IPS-20b (cell line): ENCODE measurements around the gene USH1G.

Experiments
- H3K27ac ChIP-seq: one replicate; pipeline ENCODE4 v1.5.1; 2013; ENCODE audit warnings: low read length
- H3K27me3 ChIP-seq: 2 replicates; pipeline ENCODE4 v1.6.1; 2013; ENCODE audit warnings: mild to moderate bottlenecking, low read length, inconsistent platforms; ENCODE audit not compliant: insufficient read depth
- H3K36me3 ChIP-seq: 2 replicates; pipeline ENCODE4 v1.6.1; 2013; ENCODE audit warnings: low read depth, mild to moderate bottlenecking, inconsistent platforms, low read length, moderate library complexity; ENCODE audit not compliant: insufficient read depth
- H3K4me1 ChIP-seq: 2 replicates; pipeline ENCODE4 v1.6.1; 2013; ENCODE audit warnings: mild to moderate bottlenecking, control low read depth, inconsistent platforms, low read length, moderate library complexity; ENCODE audit not compliant: insufficient read depth
- H3K4me3 ChIP-seq: 2 replicates; pipeline ENCODE4 v1.5.1; 2013; ENCODE audit warnings: mild to moderate bottlenecking, low read length, inconsistent platforms
- H3K9ac ChIP-seq: 2 replicates; pipeline ENCODE4 v1.6.1; 2013; ENCODE audit warnings: low read depth, mild to moderate bottlenecking, inconsistent platforms, low read length, moderate library complexity
- H3K9me3 ChIP-seq: 2 replicates; pipeline ENCODE4 v1.6.1; 2013; ENCODE audit warnings: mild to moderate bottlenecking, low read depth, low read length, inconsistent platforms; ENCODE audit not compliant: insufficient read depth

Gene USH1G

DNA sequence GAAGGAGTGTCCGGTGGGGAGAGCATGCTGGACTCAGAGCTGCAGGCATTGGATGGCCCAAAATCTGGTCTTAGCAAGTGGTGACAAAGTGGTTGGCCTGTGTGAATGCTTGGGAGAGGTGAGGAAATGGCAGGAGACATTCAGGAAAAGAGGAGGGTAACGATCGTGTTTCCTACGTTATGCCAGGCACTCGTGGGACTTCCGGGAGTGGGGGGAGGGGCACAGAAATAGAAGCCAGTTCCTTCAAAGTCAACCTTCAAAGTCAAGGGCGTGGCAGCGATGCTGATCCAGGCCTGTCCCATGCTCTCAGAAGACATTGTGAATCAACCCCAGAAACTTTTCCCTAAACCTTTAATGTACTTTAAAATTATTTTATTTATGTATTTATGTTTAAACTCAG, 16.5 kb upstream of the USH1G start:
- Histone ChIP-seq H3K9ac (no peak overlapping the region), H3K9me3 (no peaks in the 10 kb centered on the region), H3K27ac (no peak overlapping the region), H3K27me3 (peaks cover 70% of the 10 kb centered on the region), H3K4me1 (no peaks in the 10 kb centered on the region; the same call in 1 of the 2 replicates), H3K4me3 (no peak overlapping the region), H3K36me3 (no peaks in the 10 kb centered on the region)

DNA sequence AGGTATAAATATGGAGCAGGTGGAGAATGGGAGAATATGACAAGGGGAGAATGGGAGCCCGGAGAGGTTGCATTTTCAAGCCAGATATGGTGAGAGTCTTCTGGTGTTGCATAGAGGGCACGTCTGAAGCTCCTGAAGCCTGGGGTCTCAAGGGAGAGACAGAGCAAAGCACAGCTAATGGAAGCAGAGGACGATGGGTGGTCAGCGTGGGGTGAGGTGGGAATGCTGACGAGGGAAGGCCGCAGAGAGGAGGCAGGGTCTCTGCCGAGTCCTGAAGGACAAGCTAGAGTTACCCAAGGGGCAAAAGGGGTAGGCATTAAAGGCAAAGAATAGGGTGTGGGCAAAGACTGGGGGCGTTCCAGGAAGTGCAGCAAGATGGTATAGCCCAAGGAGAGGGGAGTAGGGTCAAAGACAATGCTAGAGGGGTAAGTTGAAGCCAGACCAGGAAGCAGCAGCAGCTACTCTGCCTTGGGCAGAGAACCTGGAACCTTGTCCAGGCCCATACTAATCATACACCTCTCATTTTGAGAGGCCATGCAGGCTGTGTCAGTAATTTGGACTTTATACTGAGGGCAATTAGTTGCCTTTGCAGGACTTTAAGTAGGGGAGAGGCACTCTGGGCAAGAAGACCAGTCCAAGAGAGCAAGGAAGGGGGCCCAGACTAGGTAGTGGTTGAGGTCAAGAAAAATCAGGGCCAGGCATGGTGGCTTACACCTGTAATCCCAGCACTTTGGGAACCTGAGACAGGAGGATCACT, 15.3 kb upstream of the USH1G start:
- Histone ChIP-seq H3K36me3 (no peaks in the 10 kb centered on the region), H3K27me3 (peaks cover 82% of the 10 kb centered on the region), H3K9ac (no peak overlapping the region), H3K4me1 (no peaks in the 10 kb centered on the region), H3K4me3 (no peak overlapping the region), H3K9me3 (no peaks in the 10 kb centered on the region), H3K27ac (no peak overlapping the region)

DNA sequence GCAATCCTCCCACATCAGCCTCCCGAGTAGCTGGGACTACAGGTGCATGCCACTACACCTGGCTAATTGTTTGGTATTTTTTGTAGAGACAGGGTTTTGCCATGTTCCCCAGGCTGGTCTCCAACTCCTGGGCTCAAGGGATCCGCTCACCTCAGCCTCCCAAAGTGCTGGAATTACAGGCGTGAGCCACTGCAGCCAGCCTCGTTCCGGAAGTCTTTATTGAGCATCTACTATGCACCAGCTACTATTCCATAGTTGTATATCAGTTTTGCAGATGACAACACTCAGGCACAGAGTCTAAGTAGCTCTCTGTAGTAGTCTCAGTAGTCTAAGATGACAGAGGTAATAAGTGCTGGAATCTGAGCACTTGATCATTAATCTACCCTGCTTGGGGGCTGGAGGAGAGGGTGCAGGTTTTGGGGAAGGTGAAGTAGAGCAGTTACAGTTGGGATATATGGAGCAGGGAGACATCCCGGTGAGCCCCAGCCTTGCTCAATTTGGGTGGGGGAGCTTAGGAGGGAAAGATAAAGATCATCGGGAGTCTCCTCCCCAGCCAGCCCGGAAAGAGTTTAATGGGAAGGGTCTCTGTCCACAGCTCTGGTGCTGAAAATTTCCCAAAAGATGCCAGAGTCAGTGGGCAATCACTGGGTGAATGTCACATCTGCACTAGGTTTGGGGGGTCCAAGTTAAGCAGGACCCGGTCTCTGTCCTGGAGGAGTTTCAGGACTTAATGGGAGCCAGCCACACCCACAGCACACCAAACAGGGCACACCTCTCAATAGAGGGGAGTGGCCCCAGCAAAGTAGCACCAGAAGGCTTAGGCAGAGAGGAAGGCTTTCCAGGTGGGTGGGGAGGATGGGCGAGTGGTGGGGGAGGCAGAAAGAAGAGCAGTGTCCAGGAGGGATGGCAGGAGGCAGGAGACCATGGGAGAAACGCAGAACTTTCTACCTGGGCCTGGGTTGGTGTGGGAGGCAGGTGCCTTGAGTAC, 14.3 kb upstream of the USH1G start:
- no peaks in the 10 kb centered on the region for H3K36me3 ChIP-seq
- H3K27me3 ChIP-seq = peaks cover 92% of the 10 kb centered on the region

DNA sequence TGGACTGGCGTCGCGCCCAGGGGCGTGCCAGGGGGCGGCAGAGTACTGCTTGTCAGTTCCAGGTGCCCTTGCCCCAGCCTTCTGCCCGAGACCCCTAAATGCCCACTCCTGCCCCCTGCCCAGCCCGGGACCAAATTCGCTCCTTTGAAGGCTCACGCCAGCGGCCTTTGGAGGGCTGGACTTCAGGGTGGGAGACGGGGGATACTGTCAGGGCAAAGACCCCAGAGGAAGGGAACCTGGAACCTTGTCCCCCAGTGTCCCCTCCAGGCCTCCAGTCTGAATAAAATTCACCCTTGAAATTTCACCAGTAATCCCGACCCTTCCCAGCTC, 13.4 kb upstream of the USH1G start:
- H3K9ac ChIP-seq = no peak overlapping the region
- H3K27ac ChIP-seq = no peak overlapping the region
- no peaks in the 10 kb centered on the region for H3K9me3 ChIP-seq
- peaks cover 96% of the 10 kb centered on the region for H3K27me3 ChIP-seq
- H3K4me3 ChIP-seq = no peak overlapping the region
- no peaks in the 10 kb centered on the region for H3K36me3 ChIP-seq
- H3K4me1 ChIP-seq = no peaks in the 10 kb centered on the region

More for the DNA sequence above, 14.3 kb upstream of the USH1G start:
- Histone ChIP-seq H3K4me1 (no peaks in the 10 kb centered on the region), H3K4me3 (no peak overlapping the region), H3K27ac (no peak overlapping the region), H3K9ac (no peak overlapping the region), H3K9me3 (no peaks in the 10 kb centered on the region)

DNA sequence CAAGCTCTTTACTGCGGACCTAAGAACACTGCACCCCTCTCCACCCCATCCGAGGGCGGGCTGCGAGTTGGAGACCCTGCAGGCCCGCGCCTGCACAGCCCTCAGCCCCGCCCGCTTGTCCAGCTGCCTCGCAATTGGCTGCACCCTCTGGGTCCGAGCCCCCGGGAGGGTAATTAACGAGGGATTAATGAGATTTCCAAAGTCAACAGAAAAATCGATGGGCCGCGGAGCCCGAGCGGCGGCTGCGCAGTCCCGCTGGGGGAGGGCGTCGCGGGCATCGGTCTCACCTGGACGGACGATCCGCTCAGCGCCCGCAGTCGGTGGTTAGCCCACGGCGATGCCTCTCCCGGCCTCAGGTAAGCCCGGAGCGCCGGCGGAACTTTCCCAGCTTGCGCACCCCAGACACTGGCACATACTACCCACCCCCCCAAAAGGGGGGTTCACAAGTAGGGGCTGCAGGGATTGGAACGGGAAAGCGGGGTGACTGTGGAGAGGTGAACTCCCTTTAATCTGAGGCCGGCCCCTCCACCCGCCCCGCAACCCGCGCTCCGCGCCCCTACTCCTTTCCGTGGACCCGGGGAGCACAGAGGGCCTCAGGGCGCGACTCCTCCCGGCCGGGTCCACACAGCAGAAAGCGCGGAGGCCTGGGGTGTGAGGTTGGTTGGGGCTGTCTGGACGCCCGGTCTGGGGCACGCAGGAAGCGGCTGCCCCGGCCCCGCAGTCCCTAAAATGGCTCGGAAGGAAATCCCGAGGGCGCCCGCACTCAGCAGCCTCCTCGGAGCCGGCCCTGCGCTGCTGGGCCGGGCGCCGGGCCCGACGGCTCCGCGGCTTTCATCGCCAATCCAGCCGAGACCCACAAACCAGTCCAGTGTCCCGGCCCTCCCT, 12.8 kb upstream of the USH1G start, which contains the start of gene OTOP3:
OTOP3 (plus strand) TSS at position 314 of the 885 bp plus-strand sequence; CDS start at position 338, 24 bp downstream.
- no peak within 1 kb of the TSS for H3K27ac ChIP-seq
- no peaks in the 10 kb centered on the region for H3K4me1 ChIP-seq
- H3K27me3 ChIP-seq = peaks cover 96% of the 10 kb centered on the region
- H3K36me3 ChIP-seq = no peaks in the 10 kb centered on the region
- peak within 1 kb of the TSS; percentile 55; the same call in 1 of the 2 replicates for H3K4me3 ChIP-seq
- no peak within 1 kb of the TSS for H3K9ac ChIP-seq
- H3K9me3 ChIP-seq = no peaks in the 10 kb centered on the region

DNA sequence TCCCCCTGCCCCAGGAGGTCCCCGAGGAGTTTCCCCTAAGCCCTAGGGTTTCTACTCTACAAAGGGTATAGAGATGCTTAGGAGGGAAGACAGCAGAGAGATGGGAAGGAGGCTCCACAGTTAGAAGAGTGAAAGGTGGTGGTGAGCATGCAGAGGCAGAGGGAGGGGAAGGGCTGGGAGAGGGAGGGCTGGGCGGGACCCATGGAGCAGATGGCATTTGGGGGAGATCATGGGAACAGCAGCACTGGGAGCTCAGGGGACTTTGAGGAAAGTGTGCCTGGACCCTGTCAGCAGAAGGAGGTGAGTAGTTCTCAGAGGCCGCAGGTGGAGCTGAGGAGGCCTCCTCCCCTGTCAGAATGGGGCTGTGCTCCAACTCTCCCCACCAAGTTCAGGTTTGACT, 12.0 kb upstream of the USH1G start:
- Histone ChIP-seq H3K9ac (no peak overlapping the region), H3K9me3 (no peaks in the 10 kb centered on the region), H3K27ac (no peak overlapping the region), H3K27me3 (peaks cover 95% of the 10 kb centered on the region), H3K4me1 (no peaks in the 10 kb centered on the region), H3K4me3 (peak overlapping the region; percentile 55; the same call in 1 of the 2 replicates), H3K36me3 (no peaks in the 10 kb centered on the region)

DNA sequence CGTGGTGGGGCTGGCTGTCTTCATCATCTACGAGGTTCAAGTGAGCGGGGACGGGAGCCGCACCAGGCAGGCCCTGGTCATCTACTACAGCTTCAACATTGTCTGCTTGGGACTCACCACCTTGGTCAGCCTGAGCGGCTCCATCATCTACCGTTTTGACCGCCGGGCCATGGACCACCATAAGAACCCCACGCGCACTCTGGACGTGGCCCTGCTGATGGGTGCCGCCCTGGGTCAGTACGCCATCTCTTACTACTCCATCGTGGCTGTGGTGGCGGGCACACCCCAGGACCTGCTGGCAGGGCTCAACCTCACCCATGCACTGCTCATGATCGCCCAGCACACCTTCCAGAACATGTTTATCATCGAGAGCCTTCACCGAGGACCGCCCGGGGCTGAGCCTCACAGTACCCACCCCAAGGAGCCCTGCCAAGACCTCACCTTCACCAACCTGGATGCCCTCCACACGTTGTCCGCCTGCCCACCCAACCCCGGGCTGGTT, 7.5 kb upstream of the USH1G start:
- Histone ChIP-seq H3K4me3 (no peak overlapping the region), H3K4me1 (no peaks in the 10 kb centered on the region), H3K27me3 (peaks cover 92% of the 10 kb centered on the region), H3K36me3 (no peaks in the 10 kb centered on the region), H3K9me3 (no peaks in the 10 kb centered on the region), H3K27ac (no peak overlapping the region), H3K9ac (no peak overlapping the region)

DNA sequence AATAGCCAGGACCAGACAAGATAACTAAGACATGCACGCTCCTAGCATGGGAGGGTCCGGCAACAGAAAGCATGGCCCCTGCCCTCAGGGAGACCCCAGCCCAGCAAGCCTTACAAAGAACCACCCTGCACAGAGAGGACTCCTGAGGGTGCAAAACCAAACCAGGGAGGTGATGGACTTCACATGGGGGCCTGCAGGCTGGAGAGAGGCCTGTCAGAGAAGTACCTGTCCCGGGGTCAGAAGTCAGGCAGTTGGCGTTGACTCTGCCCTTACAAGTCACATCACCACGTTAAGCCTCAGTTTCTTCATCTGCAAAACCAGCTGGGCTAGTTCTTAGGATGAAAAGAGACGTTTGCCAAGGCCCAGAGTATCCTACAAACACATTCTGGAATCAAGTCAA, 5.7 kb upstream of the USH1G start:
- Histone ChIP-seq H3K27ac (no peak overlapping the region), H3K36me3 (no peaks in the 10 kb centered on the region), H3K27me3 (peaks cover 92% of the 10 kb centered on the region), H3K9me3 (no peaks in the 10 kb centered on the region; the same call in 1 of the 2 replicates), H3K4me3 (no peak overlapping the region), H3K4me1 (no peaks in the 10 kb centered on the region), H3K9ac (no peak overlapping the region)

DNA sequence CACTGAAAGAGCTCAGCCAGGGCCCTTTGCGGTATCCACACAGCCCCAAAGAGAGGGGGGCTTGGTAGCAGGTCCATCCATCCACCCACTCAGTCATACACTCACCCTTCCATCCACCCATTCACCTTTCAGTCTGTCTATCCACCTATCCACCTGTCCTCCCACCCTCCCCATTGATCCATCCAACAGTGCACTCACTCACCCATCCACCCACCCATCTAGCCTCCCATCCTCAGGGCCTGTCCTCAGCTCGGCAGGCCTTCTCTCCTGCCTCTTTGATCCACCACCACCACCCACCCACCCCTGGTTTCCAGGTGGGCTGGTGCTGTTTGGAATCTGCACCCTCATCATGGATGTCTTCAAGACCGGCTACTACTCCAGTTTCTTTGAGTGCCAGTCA, 2.2 kb upstream of the USH1G start:
- Histone ChIP-seq H3K4me1 (peaks cover 3% of the 10 kb centered on the region; the same call in 1 of the 2 replicates), H3K9ac (no peak overlapping the region), H3K27me3 (peaks cover 92% of the 10 kb centered on the region), H3K9me3 (no peaks in the 10 kb centered on the region; the same call in 1 of the 2 replicates), H3K27ac (no peak overlapping the region), H3K4me3 (no peak overlapping the region), H3K36me3 (no peaks in the 10 kb centered on the region)

DNA sequence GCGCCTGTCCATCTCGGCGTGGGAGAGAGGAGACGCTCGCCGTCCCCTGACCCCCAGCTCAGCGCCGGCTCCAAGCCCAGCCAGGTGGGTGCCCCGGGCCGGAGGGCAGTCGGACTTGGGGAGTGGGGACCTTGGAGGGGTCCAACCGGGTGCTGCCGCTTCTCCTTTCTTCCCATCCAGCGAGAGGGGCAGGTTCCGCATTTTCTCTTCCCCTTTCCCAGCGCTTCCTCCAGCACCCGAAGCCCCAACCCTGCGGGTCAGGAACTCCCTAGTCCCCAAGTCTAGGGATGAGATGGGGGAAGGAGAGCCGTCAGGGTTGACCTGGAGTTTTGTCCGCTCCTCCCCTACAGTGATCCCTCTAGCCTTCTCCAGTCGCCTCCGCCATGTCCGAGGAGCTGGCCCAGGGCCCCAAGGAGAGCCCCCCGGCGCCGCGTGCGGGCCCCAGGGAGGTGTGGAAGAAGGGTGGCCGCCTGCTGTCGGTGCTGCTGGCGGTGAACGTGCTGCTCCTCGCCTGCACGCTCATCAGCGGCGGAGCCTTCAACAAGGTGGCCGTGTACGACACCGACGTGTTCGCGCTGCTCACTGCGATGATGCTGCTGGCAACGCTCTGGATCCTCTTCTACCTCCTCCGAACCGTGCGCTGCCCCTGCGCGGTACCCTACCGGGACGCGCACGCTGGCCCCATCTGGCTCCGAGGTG, 1.3 kb upstream of the USH1G start, which contains the start of gene OTOP2:
OTOP2 (plus strand) TSS at position 24 of the 699 bp plus-strand sequence; CDS start at position 384, 360 bp downstream.
- Histone ChIP-seq H3K4me1 (peaks cover 3% of the 10 kb centered on the region; the same call in 1 of the 2 replicates), H3K36me3 (no peaks in the 10 kb centered on the region), H3K27me3 (peaks cover 94% of the 10 kb centered on the region), H3K4me3 (peak within 1 kb of the TSS; percentile 55; the same call in 1 of the 2 replicates), H3K9ac (no peak within 1 kb of the TSS), H3K9me3 (no peaks in the 10 kb centered on the region; the same call in 1 of the 2 replicates), H3K27ac (no peak within 1 kb of the TSS)
